ENCODE results near the gene GSTO2.

GSTO2 gene

GRCh38 chr10:104301907-104302690, 33.1 kb downstream of the GSTO2 start:
- Histone ChIP-seq H3K27me3 (ENCODE audit: control insufficient read depth, insufficient read depth, low read length) (no peaks in the 10 kb centered on the region), H3K4me1 (peaks cover 26% of the 10 kb centered on the region), H2AFZ (no peak overlapping the region), H3K9me3 (ENCODE audit: control insufficient read depth, low read length) (no peaks in the 10 kb centered on the region), H3K79me2 (no peaks in the 10 kb centered on the region), H3K4me3 (ENCODE audit: low read depth, low read length) (no peak overlapping the region), H3K36me3 (ENCODE audit: control insufficient read depth, insufficient read depth, low read length) (no peaks in the 10 kb centered on the region), H3K27ac (no peak overlapping the region), H3K4me2 (ENCODE audit: low read length) (no peak overlapping the region), H3K9ac (no peak overlapping the region)
- TF ChIP-seq CTCF (IDR thresholded peaks at IDR 0.05), result no peak

- TF ChIP-seq CTCF (IDR thresholded peaks at IDR 0.05), result no peak
- Histone ChIP-seq H3K27ac (peak overlapping the region; percentile 80), H3K27me3 (ENCODE audit: control insufficient read depth, insufficient read depth, low read length) (no peaks in the 10 kb centered on the region), H2AFZ (no peak overlapping the region), H3K4me3 (ENCODE audit: low read depth, low read length) (no peak overlapping the region), H3K4me2 (ENCODE audit: low read length) (no peak overlapping the region), H3K79me2 (no peaks in the 10 kb centered on the region), H3K4me1 (peaks cover 26% of the 10 kb centered on the region), H3K9me3 (ENCODE audit: control insufficient read depth, low read length) (no peaks in the 10 kb centered on the region), H3K9ac (no peak overlapping the region), H3K36me3 (ENCODE audit: control insufficient read depth, insufficient read depth, low read length) (no peaks in the 10 kb centered on the region)
Measured at GRCh38 chr10:104303594-104304355, 34.8 kb downstream of the GSTO2 start.

- H3K27me3 ChIP-seq (ENCODE audit: control insufficient read depth, insufficient read depth, low read length), result no peaks in the 10 kb centered on the region
- no peak overlapping the region for H2AFZ ChIP-seq
- no peak overlapping the region for H3K9ac ChIP-seq
- no peaks in the 10 kb centered on the region for H3K9me3 ChIP-seq (ENCODE audit: control insufficient read depth, low read length)
- H3K4me1 ChIP-seq, result peaks cover 26% of the 10 kb centered on the region
- TF ChIP-seq CTCF (IDR thresholded peaks at IDR 0.05), result no peak
- no peak overlapping the region for H3K4me3 ChIP-seq (ENCODE audit: low read depth, low read length)
- H3K36me3 ChIP-seq (ENCODE audit: control insufficient read depth, insufficient read depth, low read length), result no peaks in the 10 kb centered on the region
- H3K4me2 ChIP-seq (ENCODE audit: low read length), result peak overlapping the region; percentile 14
- H3K79me2 ChIP-seq, result no peaks in the 10 kb centered on the region
- peak overlapping the region; percentile 80 for H3K27ac ChIP-seq
Measured at GRCh38 chr10:104304356-104304745, 35.4 kb downstream of the GSTO2 start.

- H3K36me3 ChIP-seq (ENCODE audit: control insufficient read depth, insufficient read depth, low read length), result no peaks in the 10 kb centered on the region
- H3K27me3 ChIP-seq (ENCODE audit: control insufficient read depth, insufficient read depth, low read length), result no peaks in the 10 kb centered on the region
- no peaks in the 10 kb centered on the region for H3K9me3 ChIP-seq (ENCODE audit: control insufficient read depth, low read length)
- TF ChIP-seq CTCF (IDR thresholded peaks at IDR 0.05), result no peak
- peak overlapping the region; percentile 40 for H2AFZ ChIP-seq
- no peak overlapping the region for H3K4me3 ChIP-seq (ENCODE audit: low read depth, low read length)
- peaks cover 26% of the 10 kb centered on the region for H3K4me1 ChIP-seq
- H3K27ac ChIP-seq, result peak overlapping the region; percentile 80
- peak overlapping the region; percentile 5 for H3K4me2 ChIP-seq (ENCODE audit: low read length)
- H3K9ac ChIP-seq, result no peak overlapping the region
- no peaks in the 10 kb centered on the region for H3K79me2 ChIP-seq
Measured at GRCh38 chr10:104304927-104305326, 35.9 kb downstream of the GSTO2 start.
